ENCODE results near the gene SLC45A3.

Gene SLC45A3

GRCh38 chr1:205716371-205717132 is 36.2 kb upstream of the SLC45A3 start:
- Mint-ChIP-seq H3K4me1 (peaks cover 25% of the 10 kb centered on the region), H3K9me3 (no peaks in the 10 kb centered on the region), H3K27ac (peak overlapping the region; percentile 19 to 68 (median 58)), H3K4me3 (no peak overlapping the region), H3K36me3 (ENCODE audit: low read depth) (peaks cover 73% of the 10 kb centered on the region), H3K27me3 (ENCODE audit: low read depth) (no peaks in the 10 kb centered on the region)
- TF ChIP-seq CTCF (IDR thresholded peaks at IDR 0.05; ENCODE audit: unreplicated experiment in 3 of 3) = no peak

GRCh38 chr1:205715628-205716027 is 35.3 kb upstream of the SLC45A3 start:
- Mint-ChIP-seq H3K4me3 (no peak overlapping the region), H3K9me3 (no peaks in the 10 kb centered on the region), H3K27me3 (ENCODE audit: low read depth) (no peaks in the 10 kb centered on the region), H3K4me1 (peaks cover 34% of the 10 kb centered on the region), H3K36me3 (ENCODE audit: low read depth) (peaks cover 68% of the 10 kb centered on the region), H3K27ac (peak overlapping the region in 2 of 3 experiments; percentile 58 to 68)
- TF ChIP-seq CTCF (IDR thresholded peaks at IDR 0.05; ENCODE audit: unreplicated experiment in 3 of 3) = no peak

DNA sequence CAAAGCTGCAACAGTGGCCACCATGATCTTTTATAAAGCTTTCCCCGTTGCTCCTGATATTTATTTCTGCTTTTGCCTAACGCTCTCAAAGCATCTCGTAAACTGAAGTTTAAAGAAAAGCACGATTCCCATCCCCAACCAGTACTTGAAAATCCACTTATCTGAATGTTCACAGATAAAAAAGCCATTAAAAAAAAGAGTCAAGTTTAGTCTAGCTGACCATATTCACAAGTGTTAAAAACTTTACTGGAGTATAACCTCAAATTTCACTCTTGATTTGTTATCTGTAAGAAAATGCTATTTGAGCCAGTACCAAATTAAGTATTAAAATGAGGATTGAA is 34.6 kb upstream of the SLC45A3 start:
- H3K36me3 Mint-ChIP-seq (ENCODE audit: low read depth) = peaks cover 64% of the 10 kb centered on the region
- H3K4me3 Mint-ChIP-seq = no peak overlapping the region
- H3K27ac Mint-ChIP-seq = peak overlapping the region in 2 of 3 experiments; percentile 58 to 68
- peaks cover 42% of the 10 kb centered on the region for H3K4me1 Mint-ChIP-seq
- no peaks in the 10 kb centered on the region for H3K27me3 Mint-ChIP-seq (ENCODE audit: low read depth)
- no peak for TF ChIP-seq CTCF (IDR thresholded peaks at IDR 0.05; ENCODE audit: unreplicated experiment in 3 of 3)
- H3K9me3 Mint-ChIP-seq = no peaks in the 10 kb centered on the region

DNA sequence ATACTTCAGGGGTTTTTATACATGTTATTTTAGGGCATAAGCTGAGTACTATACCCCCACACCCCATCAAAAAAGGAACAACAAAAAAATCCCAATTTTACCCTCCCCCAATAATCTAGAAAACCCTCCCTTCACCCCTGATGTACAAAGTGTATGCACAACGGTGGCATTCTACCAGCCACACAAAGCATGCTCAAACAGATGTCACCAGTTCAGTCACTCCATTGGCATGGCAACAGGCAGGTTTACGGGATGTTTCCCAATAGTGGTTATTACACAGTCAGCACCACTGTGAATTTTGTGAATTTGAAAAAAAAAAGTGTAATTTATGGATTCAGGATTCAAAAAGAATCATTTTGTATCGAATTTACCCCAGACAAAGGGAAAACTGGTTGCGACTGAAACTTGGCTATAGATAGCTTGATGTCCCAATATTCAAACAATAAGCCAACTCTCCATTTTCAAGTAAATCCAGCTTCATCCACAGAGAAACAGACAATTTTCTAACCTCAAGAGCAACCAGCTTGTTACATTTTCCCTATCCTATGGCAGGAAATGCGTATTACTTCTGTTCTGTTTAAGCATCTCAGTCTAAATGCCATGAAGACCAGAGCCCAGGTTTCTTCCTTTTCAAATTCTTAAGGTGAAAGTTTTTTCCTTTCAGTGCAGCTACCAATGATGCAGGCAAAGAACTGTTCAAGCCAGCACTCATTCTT is 34.0 kb upstream of the SLC45A3 start:
- H3K4me3 Mint-ChIP-seq = no peak overlapping the region
- no peaks in the 10 kb centered on the region for H3K9me3 Mint-ChIP-seq
- H3K36me3 Mint-ChIP-seq (ENCODE audit: low read depth) = peaks cover 59% of the 10 kb centered on the region
- no peaks in the 10 kb centered on the region for H3K27me3 Mint-ChIP-seq (ENCODE audit: low read depth)
- peak overlapping the region in 2 of 3 experiments; percentile 58 to 68 for H3K27ac Mint-ChIP-seq
- TF ChIP-seq CTCF (IDR thresholded peaks at IDR 0.05; ENCODE audit: unreplicated experiment in 3 of 3) = no peak
- H3K4me1 Mint-ChIP-seq = peaks cover 45% of the 10 kb centered on the region

DNA sequence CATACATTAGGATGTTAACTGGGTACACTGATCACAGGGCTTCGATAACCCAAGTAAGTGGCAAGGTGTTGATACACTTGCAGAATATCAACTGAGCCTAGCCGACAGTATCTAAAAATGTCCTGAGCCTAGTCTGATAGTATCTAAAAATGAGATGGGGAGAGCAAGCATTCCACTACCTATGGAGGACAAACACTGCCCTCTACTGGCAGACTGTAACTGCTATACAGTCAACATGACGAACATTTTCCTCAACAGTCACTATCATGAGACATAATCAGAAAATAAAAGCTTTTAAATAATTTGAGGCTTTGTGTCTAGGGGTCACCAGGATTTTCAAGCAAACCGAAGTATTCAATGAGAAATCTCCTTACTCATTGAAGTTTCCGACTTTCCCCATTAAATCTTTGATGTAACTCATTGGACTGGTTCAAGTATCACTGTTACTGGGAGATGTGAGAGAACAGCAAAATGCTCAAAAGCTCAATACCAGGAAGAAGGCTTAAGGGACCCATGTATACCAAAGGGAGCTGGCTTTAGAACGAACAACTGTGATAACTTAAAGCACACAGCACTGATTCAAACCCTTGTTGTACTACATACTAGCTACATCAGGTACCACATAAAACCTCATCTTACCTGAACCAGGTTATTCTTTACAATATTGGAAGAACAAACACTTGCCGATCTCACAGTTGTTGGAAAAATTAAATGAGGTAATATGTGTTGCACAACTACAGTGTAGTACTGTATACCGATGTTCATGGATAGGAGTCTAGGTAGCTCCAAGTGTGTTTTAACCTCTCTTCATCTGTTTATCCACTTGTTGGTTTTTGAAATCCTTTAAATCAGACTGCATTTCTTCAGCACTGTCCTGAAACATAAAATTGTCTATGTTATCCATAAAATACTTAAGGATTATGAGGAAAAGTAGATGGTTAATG is 31.1 kb upstream of the SLC45A3 start:
- H3K4me3 Mint-ChIP-seq = no peak overlapping the region
- H3K4me1 Mint-ChIP-seq = peaks cover 66% of the 10 kb centered on the region
- H3K9me3 Mint-ChIP-seq = no peaks in the 10 kb centered on the region
- TF ChIP-seq CTCF (IDR thresholded peaks at IDR 0.05; ENCODE audit: unreplicated experiment in 3 of 3) = peak; percentile 87 to 96 (median 91)
- peak overlapping the region; percentile 35 to 68 (median 35) for H3K27ac Mint-ChIP-seq
- peaks cover 49% of the 10 kb centered on the region for H3K36me3 Mint-ChIP-seq (ENCODE audit: low read depth)
- H3K27me3 Mint-ChIP-seq (ENCODE audit: low read depth) = no peaks in the 10 kb centered on the region

All from nephron (organoid).